ENCODE results near the gene HBG1.
"Not testable (repeated sequence)": the region's sequence is repeated elsewhere in the genome, so short reads cannot be mapped to it uniquely, and the experiment has no call there.

The HBG1 gene

GRCh38 chr11:5249807-5250396 lies at the start of gene HBG1:
TSS of gene HBG1 (minus strand) at chr11:5249857. CDS start at chr11:5249804, 53 bp downstream.
- H3K27me3 ChIP-seq (ENCODE audit: control insufficient read depth in 1 of 2, insufficient read depth in 2 of 2, low read length in 2 of 2); H3K4me3 ChIP-seq (ENCODE audit: low read depth in 1 of 2, low read length in 2 of 2); H3K4me1 ChIP-seq (ENCODE audit: insufficient read depth, low read length); H3K36me3 ChIP-seq (ENCODE audit: insufficient read depth, low read length); H3K27ac ChIP-seq (ENCODE audit: low read depth, low read length); H3K9me3 ChIP-seq (ENCODE audit: low read length); H3K9ac ChIP-seq (ENCODE audit: low read length): not testable (repeated sequence)

- Histone ChIP-seq H3K27me3 (ENCODE audit: control insufficient read depth in 1 of 2, insufficient read depth in 2 of 2, low read length in 2 of 2) (no peaks in the 10 kb centered on the region), H3K27ac (ENCODE audit: low read depth, low read length) (no peak overlapping the region), H3K4me1 (ENCODE audit: insufficient read depth, low read length) (no peaks in the 10 kb centered on the region), H3K9me3 (ENCODE audit: low read length) (no peaks in the 10 kb centered on the region), H3K4me3 (ENCODE audit: low read depth in 1 of 2, low read length in 2 of 2) (no peak overlapping the region), H3K36me3 (ENCODE audit: insufficient read depth, low read length) (no peaks in the 10 kb centered on the region), H3K9ac (ENCODE audit: low read length) (no peak overlapping the region)
Measured at GRCh38 chr11:5298451-5298850, 48.8 kb upstream of the HBG1 start.

DNA sequence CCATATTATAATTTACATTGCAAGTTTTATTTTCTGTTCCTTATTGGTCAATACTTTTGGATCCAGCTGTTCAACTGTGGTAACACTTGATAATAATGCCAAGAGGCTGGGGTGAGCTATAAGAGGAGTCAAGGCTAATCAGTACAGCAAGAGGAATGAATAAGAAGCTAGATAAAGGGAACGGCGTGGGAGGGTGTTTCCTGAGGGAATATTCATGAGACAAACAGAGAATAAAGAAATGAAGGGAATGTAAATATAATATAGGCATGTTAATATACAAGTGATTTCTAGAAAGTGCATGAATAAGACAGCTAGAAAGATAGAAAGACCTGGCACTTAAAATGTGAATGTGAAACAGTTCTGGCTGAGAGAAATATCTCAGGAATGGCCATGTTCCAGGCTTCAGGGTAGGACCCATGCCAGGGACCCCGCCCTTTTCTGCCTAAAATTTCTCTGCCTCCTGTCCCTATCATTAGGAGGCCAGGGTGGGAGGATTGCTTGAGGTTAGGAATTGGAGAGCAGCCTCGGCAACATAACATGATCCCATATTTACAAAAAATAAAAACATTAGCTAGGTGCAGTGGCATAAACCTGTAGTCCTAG lies 48.2 kb upstream of the HBG1 start:
- Histone ChIP-seq H3K9me3 (ENCODE audit: low read length) (no peaks in the 10 kb centered on the region), H3K4me3 (ENCODE audit: low read depth in 1 of 2, low read length in 2 of 2) (no peak overlapping the region), H3K4me1 (ENCODE audit: insufficient read depth, low read length) (no peaks in the 10 kb centered on the region), H3K27me3 (ENCODE audit: control insufficient read depth in 1 of 2, insufficient read depth in 2 of 2, low read length in 2 of 2) (no peaks in the 10 kb centered on the region), H3K36me3 (ENCODE audit: insufficient read depth, low read length) (no peaks in the 10 kb centered on the region), H3K27ac (ENCODE audit: low read depth, low read length) (no peak overlapping the region), H3K9ac (ENCODE audit: low read length) (no peak overlapping the region)

DNA sequence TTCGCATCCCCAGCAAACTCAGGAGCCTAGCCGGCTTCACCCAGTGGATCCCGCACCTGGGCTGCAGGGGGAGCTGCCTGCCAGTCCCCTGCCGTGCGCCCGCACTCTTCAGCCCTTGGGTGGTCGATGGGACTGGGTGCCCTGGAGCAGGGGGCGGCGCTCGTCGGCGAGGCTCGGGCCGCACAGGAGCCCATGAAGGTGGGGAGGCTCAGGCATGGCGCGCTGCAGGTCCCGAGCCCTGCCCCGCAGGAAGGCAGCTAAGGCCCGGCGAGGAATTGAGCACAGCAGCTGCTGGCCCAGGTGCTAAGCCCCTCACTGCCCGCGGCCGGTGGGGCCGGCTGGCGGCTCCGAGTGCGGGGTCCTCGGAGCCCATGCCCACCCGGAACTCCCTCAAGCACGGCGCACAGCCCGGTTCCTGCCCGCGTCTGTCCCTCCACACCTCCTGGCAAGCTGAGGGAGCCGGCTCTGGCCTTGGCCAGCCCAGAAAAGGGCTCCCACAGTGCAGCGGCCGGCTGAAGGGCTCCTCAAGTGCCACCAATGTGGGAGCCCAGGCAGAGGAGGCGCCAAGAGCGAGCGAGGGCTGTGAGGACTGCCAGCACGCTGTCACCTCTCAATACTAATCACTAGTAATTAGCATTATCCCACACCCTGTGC lies 44.8 kb upstream of the HBG1 start:
- not testable (repeated sequence) for H3K36me3 ChIP-seq (ENCODE audit: insufficient read depth, low read length); H3K9ac ChIP-seq (ENCODE audit: low read length); H3K9me3 ChIP-seq (ENCODE audit: low read length); H3K4me3 ChIP-seq (ENCODE audit: low read depth in 1 of 2, low read length in 2 of 2); H3K27me3 ChIP-seq (ENCODE audit: control insufficient read depth in 1 of 2, insufficient read depth in 2 of 2, low read length in 2 of 2); H3K4me1 ChIP-seq (ENCODE audit: insufficient read depth, low read length); H3K27ac ChIP-seq (ENCODE audit: low read depth, low read length)

GRCh38 chr11:5293028-5293427 lies 43.4 kb upstream of the HBG1 start:
- Histone ChIP-seq H3K27ac (ENCODE audit: low read depth, low read length) (no peak overlapping the region), H3K36me3 (ENCODE audit: insufficient read depth, low read length) (no peaks in the 10 kb centered on the region), H3K9me3 (ENCODE audit: low read length) (no peaks in the 10 kb centered on the region), H3K9ac (ENCODE audit: low read length) (no peak overlapping the region), H3K27me3 (ENCODE audit: control insufficient read depth in 1 of 2, insufficient read depth in 2 of 2, low read length in 2 of 2) (no peaks in the 10 kb centered on the region), H3K4me3 (ENCODE audit: low read depth in 1 of 2, low read length in 2 of 2) (no peak overlapping the region), H3K4me1 (ENCODE audit: insufficient read depth, low read length) (no peaks in the 10 kb centered on the region)

DNA sequence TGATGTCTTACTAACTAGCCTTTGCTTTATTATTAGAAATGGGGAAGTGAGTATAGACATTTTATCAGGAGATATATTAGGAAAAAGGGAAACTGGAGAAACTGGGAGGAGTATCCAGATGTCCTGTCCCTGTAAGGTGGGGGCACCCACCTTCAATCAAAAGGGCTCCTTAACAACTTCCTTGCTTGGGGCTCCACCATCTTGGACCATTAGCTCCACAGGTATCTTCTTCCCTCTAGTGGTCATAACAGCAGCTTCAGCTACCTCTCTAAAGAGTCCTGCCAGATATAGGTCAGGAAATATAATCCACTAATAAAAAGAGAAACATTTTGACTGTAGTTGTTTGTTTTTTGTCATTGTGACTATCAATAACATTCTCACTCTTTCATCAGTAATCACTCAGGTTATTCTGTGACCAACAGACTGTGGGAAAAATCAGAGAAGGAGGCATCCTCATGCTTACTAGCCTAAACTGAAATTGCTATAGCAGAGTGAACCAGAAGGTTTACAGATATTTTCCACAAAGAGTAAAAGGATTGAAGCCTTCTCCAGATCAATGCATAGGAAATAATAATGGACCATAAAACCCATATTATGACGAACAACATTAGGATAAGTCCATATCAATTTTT lies 41.7 kb upstream of the HBG1 start:
- no peaks in the 10 kb centered on the region for H3K36me3 ChIP-seq (ENCODE audit: insufficient read depth, low read length)
- H3K9ac ChIP-seq (ENCODE audit: low read length), result no peak overlapping the region
- no peak overlapping the region for H3K27ac ChIP-seq (ENCODE audit: low read depth, low read length)
- no peaks in the 10 kb centered on the region for H3K9me3 ChIP-seq (ENCODE audit: low read length)
- H3K4me3 ChIP-seq (ENCODE audit: low read depth in 1 of 2, low read length in 2 of 2), result no peak overlapping the region
- H3K4me1 ChIP-seq (ENCODE audit: insufficient read depth, low read length), result no peaks in the 10 kb centered on the region
- H3K27me3 ChIP-seq (ENCODE audit: control insufficient read depth in 1 of 2, insufficient read depth in 2 of 2, low read length in 2 of 2), result no peaks in the 10 kb centered on the region

- Histone ChIP-seq H3K9ac (ENCODE audit: low read length) (no peak overlapping the region), H3K27me3 (ENCODE audit: control insufficient read depth in 1 of 2, insufficient read depth in 2 of 2, low read length in 2 of 2) (no peaks in the 10 kb centered on the region), H3K36me3 (ENCODE audit: insufficient read depth, low read length) (no peaks in the 10 kb centered on the region), H3K27ac (ENCODE audit: low read depth, low read length) (no peak overlapping the region), H3K9me3 (ENCODE audit: low read length) (no peaks in the 10 kb centered on the region), H3K4me3 (ENCODE audit: low read depth in 1 of 2, low read length in 2 of 2) (no peak overlapping the region), H3K4me1 (ENCODE audit: insufficient read depth, low read length) (no peaks in the 10 kb centered on the region)
Measured at GRCh38 chr11:5290106-5290505, 40.4 kb upstream of the HBG1 start.

- Histone ChIP-seq H3K4me1 (ENCODE audit: insufficient read depth, low read length) (no peaks in the 10 kb centered on the region), H3K4me3 (ENCODE audit: low read depth in 1 of 2, low read length in 2 of 2) (no peak overlapping the region), H3K27me3 (ENCODE audit: control insufficient read depth in 1 of 2, insufficient read depth in 2 of 2, low read length in 2 of 2) (no peaks in the 10 kb centered on the region), H3K36me3 (ENCODE audit: insufficient read depth, low read length) (no peaks in the 10 kb centered on the region), H3K9ac (ENCODE audit: low read length) (no peak overlapping the region), H3K27ac (ENCODE audit: low read depth, low read length) (no peak overlapping the region), H3K9me3 (ENCODE audit: low read length) (no peaks in the 10 kb centered on the region)
Measured at GRCh38 chr11:5289696-5290095, 40.0 kb upstream of the HBG1 start.

DNA sequence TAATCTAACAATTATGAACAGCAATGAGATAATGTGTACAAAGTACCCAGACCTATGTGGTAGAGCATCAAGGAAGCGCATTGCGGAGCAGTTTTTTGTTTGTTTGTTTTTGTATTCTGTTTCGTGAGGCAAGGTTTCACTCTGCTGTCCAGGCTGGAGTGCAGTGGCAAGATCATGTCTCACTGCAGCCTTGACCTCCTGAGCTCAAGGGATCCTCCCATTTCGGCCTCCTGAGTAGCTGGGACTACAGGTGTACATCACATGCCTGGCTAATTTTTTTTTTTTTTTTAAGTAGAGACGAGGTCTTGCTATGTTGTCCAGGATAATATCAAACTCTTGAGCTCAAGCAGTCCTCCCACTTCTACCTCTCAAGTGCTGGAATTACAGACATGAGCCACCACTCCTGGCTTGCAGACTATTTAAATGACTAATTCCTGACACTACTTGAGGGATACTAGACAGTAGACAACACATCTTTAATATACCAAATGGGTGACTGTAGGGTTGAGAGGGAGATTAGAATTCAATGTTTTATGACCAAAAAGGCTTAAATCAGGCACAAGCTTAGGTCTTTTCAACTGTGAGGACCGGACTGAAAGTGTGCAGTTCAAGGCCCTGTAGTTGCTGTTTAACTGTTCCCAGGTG lies 39.4 kb upstream of the HBG1 start:
- Histone ChIP-seq H3K4me1 (ENCODE audit: insufficient read depth, low read length) (no peaks in the 10 kb centered on the region), H3K9me3 (ENCODE audit: low read length) (no peaks in the 10 kb centered on the region), H3K36me3 (ENCODE audit: insufficient read depth, low read length) (no peaks in the 10 kb centered on the region), H3K4me3 (ENCODE audit: low read depth in 1 of 2, low read length in 2 of 2) (no peak overlapping the region), H3K27me3 (ENCODE audit: control insufficient read depth in 1 of 2, insufficient read depth in 2 of 2, low read length in 2 of 2) (no peaks in the 10 kb centered on the region), H3K27ac (ENCODE audit: low read depth, low read length) (no peak overlapping the region), H3K9ac (ENCODE audit: low read length) (no peak overlapping the region)

- Histone ChIP-seq H3K9me3 (ENCODE audit: low read length) (no peaks in the 10 kb centered on the region), H3K4me3 (ENCODE audit: low read depth in 1 of 2, low read length in 2 of 2) (no peak overlapping the region), H3K27me3 (ENCODE audit: control insufficient read depth in 1 of 2, insufficient read depth in 2 of 2, low read length in 2 of 2) (no peaks in the 10 kb centered on the region), H3K4me1 (ENCODE audit: insufficient read depth, low read length) (no peaks in the 10 kb centered on the region), H3K36me3 (ENCODE audit: insufficient read depth, low read length) (no peaks in the 10 kb centered on the region), H3K9ac (ENCODE audit: low read length) (no peak overlapping the region), H3K27ac (ENCODE audit: low read depth, low read length) (no peak overlapping the region)
Measured at GRCh38 chr11:5288108-5288905, 38.6 kb upstream of the HBG1 start.

- no peaks in the 10 kb centered on the region for H3K27me3 ChIP-seq (ENCODE audit: control insufficient read depth in 1 of 2, insufficient read depth in 2 of 2, low read length in 2 of 2)
- no peaks in the 10 kb centered on the region for H3K4me1 ChIP-seq (ENCODE audit: insufficient read depth, low read length)
- H3K9me3 ChIP-seq (ENCODE audit: low read length), result no peaks in the 10 kb centered on the region
- H3K4me3 ChIP-seq (ENCODE audit: low read depth in 1 of 2, low read length in 2 of 2), result no peak overlapping the region
- H3K27ac ChIP-seq (ENCODE audit: low read depth, low read length), result no peak overlapping the region
- no peak overlapping the region for H3K9ac ChIP-seq (ENCODE audit: low read length)
- H3K36me3 ChIP-seq (ENCODE audit: insufficient read depth, low read length), result no peaks in the 10 kb centered on the region
Measured at GRCh38 chr11:5286901-5287300, 37.2 kb upstream of the HBG1 start.

Data from muscle layer of colon (tissue), 2 donors.